WI38 (cell line): ENCODE data around the gene AHCY.

Source experiments
- H3K4me3 ChIP-seq: 2 replicates; pipeline ENCODE4 v1.5.1; 2011; ENCODE audit warnings: low read depth, mild to moderate bottlenecking, control low read depth, low read length
- CTCF ChIP-seq: IDR thresholded peaks from 2 replicates; pipeline ENCODE4 v1.5.1; 2012; ENCODE audit warnings: low read depth, mild to moderate bottlenecking, control low read depth, low read length

The AHCY gene

GRCh38 chr20:34235875-34236274 lies 67.3 kb downstream of the AHCY start:
- no peak for TF ChIP-seq CTCF
- no peak overlapping the region for H3K4me3 ChIP-seq

DNA sequence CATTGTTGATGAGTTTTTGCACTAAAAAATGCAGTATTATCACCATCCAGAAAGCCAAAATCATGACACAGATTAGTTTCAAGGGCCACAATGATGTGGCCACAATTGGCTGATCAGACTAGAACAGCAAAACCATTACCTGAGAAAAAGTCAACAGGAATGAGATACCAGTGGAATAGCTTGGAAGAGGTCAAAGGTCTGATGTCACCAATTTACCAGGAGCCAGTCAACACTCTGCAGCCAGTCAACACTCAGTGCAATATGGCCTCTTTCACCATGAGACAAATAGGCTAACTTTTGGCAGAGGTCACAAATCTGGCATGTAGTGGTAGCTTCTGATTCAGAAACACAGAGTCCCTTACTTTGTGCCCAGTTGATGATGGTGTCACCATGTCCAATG lies 69.5 kb downstream of the AHCY start:
- TF ChIP-seq CTCF: no peak
- no peak overlapping the region for H3K4me3 ChIP-seq

DNA sequence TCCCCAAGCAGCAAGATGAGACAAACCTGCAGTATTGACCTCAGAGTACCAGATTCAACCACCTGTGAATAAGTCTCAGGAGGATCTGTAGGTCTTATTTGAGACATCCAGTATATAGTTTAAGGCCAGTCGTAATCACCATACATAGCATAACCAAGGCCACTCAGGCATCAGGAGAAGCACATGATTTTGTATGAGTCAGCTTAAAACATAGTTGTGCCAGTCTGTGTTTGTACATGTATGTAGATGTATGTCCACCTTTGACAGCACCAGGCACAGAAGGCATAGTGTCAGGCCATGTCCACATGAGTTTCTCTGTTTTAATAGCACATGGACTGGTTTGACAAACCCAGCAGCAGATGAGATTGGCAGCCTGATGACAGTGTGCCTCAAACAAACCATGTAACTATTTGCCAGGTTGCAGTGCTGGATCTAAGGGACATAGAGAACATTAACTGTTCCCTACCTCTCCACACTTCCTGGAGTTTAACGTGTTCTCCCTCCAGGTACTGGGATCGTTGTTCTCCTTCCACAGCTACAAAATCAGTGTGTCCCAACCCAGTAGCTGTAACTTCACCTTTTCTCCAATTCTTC lies 70.6 kb downstream of the AHCY start:
- TF ChIP-seq CTCF: no peak
- no peak overlapping the region for H3K4me3 ChIP-seq

GRCh38 chr20:34231634-34232033 lies 71.5 kb downstream of the AHCY start:
- TF ChIP-seq CTCF: no peak
- H3K4me3 ChIP-seq: no peak overlapping the region
